HEK293 (cell line): Measurements from ENCODE around the gene CCL2.

Experiments used
- CTCF ChIA-PET: fragments of 350-600 bp; formaldehyde crosslinking; extraction: SDS; loops from one replicate; lab custom pipeline; 2021; ENCODE audit warnings: antibody characterized with exemption; lab: Yijun Ruan, JAX
- POLR2A ChIA-PET: fragments of 300-600 bp; formaldehyde crosslinking; extraction: SDS; loops from one replicate; lab custom pipeline; 2020; ENCODE audit warnings: antibody characterized with exemption, inconsistent platforms; lab: Yijun Ruan, JAX
- H3K27ac ChIP-seq: fragments of 200-500 bp; sonication (Bioruptor generic); 2 replicates; pipeline ENCODE4 v1.5.1; 2014; ENCODE audit warnings: low read depth, low read length, control low read depth, inconsistent platforms; ENCODE audit errors: extremely low read depth
- H3K36me3 ChIP-seq, 2 experiments: fragments of 200-500 bp in 1 of 2; sonication (Bioruptor generic) in 1 of 2; 1 replicate in 1 of 2; 2 replicates in 1 of 2; pipeline ENCODE4 v1.5.1; 2014 to 2017; ENCODE audit warnings: inconsistent platforms in 2 of 2, low read length in 2 of 2; ENCODE audit not compliant: control insufficient read depth in 2 of 2, insufficient read depth in 1 of 2
- H3K4me1 ChIP-seq: fragments of 200-500 bp; sonication (Bioruptor generic); 2 replicates; pipeline ENCODE4 v1.5.1; 2014; ENCODE audit warnings: mild to moderate bottlenecking, low read length, inconsistent platforms; ENCODE audit not compliant: control insufficient read depth, insufficient read depth
- H3K4me3 ChIP-seq: 2 replicates; pipeline ENCODE4 v1.5.1; 2011; ENCODE audit warnings: low read depth, mild to moderate bottlenecking, control low read depth, low read length, moderate library complexity
- H3K9me3 ChIP-seq: fragments of 200-500 bp; sonication (Bioruptor generic); 2 replicates; pipeline ENCODE4 v1.5.1; 2014; ENCODE audit warnings: low read depth, low read length, inconsistent platforms; ENCODE audit not compliant: control insufficient read depth, insufficient read depth
- CTCF ChIP-seq: fragments of 450-650 bp; formaldehyde crosslinking; IDR thresholded peaks from 2 replicates; pipeline ENCODE4 v1.5.1; 2016; ENCODE audit warnings: missing biosample characterization, missing genetic modification characterization
- GLIS1 ChIP-seq: fragments of 450-650 bp; formaldehyde crosslinking; IDR thresholded peaks from 2 replicates; pipeline ENCODE4 v1.5.1; 2016; ENCODE audit warnings: missing biosample characterization, missing genetic modification characterization
- KLF9 ChIP-seq: fragments of 450-650 bp; formaldehyde crosslinking; IDR thresholded peaks from 2 replicates; pipeline ENCODE4 v1.5.1; 2016; ENCODE audit warnings: missing biosample characterization, missing genetic modification characterization, low read depth
- MEIS1 ChIP-seq: sonication (generic); formaldehyde crosslinking; IDR thresholded peaks from 2 replicates; pipeline ENCODE4 v1.8.1; 2022; ENCODE audit warnings: missing genetic modification reagents, mild to moderate bottlenecking, borderline replicate concordance
- OVOL3 ChIP-seq: fragments of 450-650 bp; formaldehyde crosslinking; IDR thresholded peaks from 2 replicates; pipeline ENCODE4 v1.5.1; 2016; ENCODE audit warnings: missing biosample characterization, missing genetic modification characterization
- RBAK ChIP-seq: fragments of 450-650 bp; formaldehyde crosslinking; IDR thresholded peaks from 2 replicates; pipeline ENCODE4 v1.5.1; 2016; ENCODE audit warnings: missing biosample characterization, missing genetic modification characterization
- SCRT1 ChIP-seq: fragments of 450-650 bp; formaldehyde crosslinking; IDR thresholded peaks from 2 replicates; pipeline ENCODE4 v1.5.1; 2016; ENCODE audit warnings: missing biosample characterization, missing genetic modification characterization, borderline replicate concordance
- WT1 ChIP-seq: fragments of 450-650 bp; formaldehyde crosslinking; IDR thresholded peaks from 2 replicates; pipeline ENCODE4 v1.5.1; 2016; ENCODE audit warnings: missing biosample characterization, missing genetic modification characterization
- ZBTB17 ChIP-seq: fragments of 450-650 bp; formaldehyde crosslinking; IDR thresholded peaks from 2 replicates; pipeline ENCODE4 v1.5.1; 2016; ENCODE audit warnings: missing biosample characterization, missing genetic modification characterization
- ZNF132 ChIP-seq: fragments of 450-650 bp; formaldehyde crosslinking; IDR thresholded peaks from 2 replicates; pipeline ENCODE4 v1.5.1; 2017; ENCODE audit warnings: missing biosample characterization, missing genetic modification characterization, borderline replicate concordance
- ZNF169 ChIP-seq: fragments of 450-650 bp; formaldehyde crosslinking; IDR thresholded peaks from 2 replicates; pipeline ENCODE4 v1.5.1; 2016; ENCODE audit warnings: missing biosample characterization, missing genetic modification characterization
- ZNF175 ChIP-seq: fragments of 450-650 bp; formaldehyde crosslinking; IDR thresholded peaks from 2 replicates; pipeline ENCODE4 v1.5.1; 2016; ENCODE audit warnings: missing biosample characterization, missing genetic modification characterization
- ZNF239 ChIP-seq: fragments of 450-650 bp; formaldehyde crosslinking; IDR thresholded peaks from 2 replicates; pipeline ENCODE4 v1.5.1; 2016; ENCODE audit warnings: missing biosample characterization, missing genetic modification characterization
- ZNF514 ChIP-seq: fragments of 450-650 bp; formaldehyde crosslinking; IDR thresholded peaks from 2 replicates; pipeline ENCODE4 v1.5.1; 2016; ENCODE audit warnings: missing biosample characterization, missing genetic modification characterization
- ZNF560 ChIP-seq: fragments of 450-650 bp; formaldehyde crosslinking; IDR thresholded peaks from 2 replicates; pipeline ENCODE4 v1.5.1; 2017; ENCODE audit warnings: missing biosample characterization, missing genetic modification characterization, borderline replicate concordance
- ZNF768 ChIP-seq: fragments of 450-650 bp; formaldehyde crosslinking; IDR thresholded peaks from 2 replicates; pipeline ENCODE4 v1.5.1; 2018; ENCODE audit warnings: missing biosample characterization, mild to moderate bottlenecking, missing genetic modification characterization
- ZNF791 ChIP-seq: fragments of 450-650 bp; formaldehyde crosslinking; IDR thresholded peaks from 2 replicates; pipeline ENCODE4 v1.5.1; 2016; ENCODE audit warnings: missing biosample characterization, missing genetic modification characterization
- ZSCAN23 ChIP-seq: fragments of 450-650 bp; formaldehyde crosslinking; IDR thresholded peaks from 2 replicates; pipeline ENCODE4 v1.5.1; 2016; ENCODE audit warnings: missing biosample characterization, missing genetic modification characterization
- TF ChIP-seq, protein P1 (sequence below): fragments of 450-650 bp; formaldehyde crosslinking; IDR thresholded peaks from 2 replicates; pipeline ENCODE4 v1.5.1; 2017; ENCODE audit warnings: missing biosample characterization, missing genetic modification characterization

The CCL2 gene

GRCh38 chr17:34207572-34207971, 47.5 kb upstream of the CCL2 start:
- no peaks in the 10 kb centered on the region for H3K4me1 ChIP-seq
- TF ChIP-seq ZNF175 (tag by site-specific recombination), result no peak
- no peak for TF ChIP-seq OVOL3 (tag by site-specific recombination)
- TF ChIP-seq, all 188 proteins: peak for 0
- H3K9me3 ChIP-seq, result no peaks in the 10 kb centered on the region
- ChIA-PET CTCF (no interaction called here), POLR2A (no interaction called here)
- H3K27ac ChIP-seq, result no peak overlapping the region
- H3K4me3 ChIP-seq, result no peak overlapping the region
- no peaks in the 10 kb centered on the region for H3K36me3 ChIP-seq

DNA sequence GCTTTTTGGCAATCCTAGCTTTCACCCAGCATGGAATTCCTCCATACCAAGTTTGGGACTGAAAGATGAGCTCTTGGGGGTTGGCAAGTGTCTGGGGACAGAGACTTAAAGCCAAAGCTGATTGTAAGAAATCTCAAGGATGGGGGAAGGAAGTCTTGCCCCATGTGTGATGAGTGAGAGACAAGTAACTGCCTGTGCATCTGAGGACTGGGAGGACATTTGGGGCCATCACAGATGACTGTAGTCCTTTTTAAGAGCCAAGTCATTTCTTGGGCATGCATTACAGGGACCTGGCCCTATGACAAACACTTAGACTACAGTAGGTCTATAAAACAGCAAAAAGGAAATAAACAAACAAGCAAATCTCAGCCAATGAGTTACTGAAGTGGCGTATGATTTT, 36.3 kb upstream of the CCL2 start:
- ChIA-PET CTCF (interaction anchor here (0.6 to 0.8 kb wide), 4 partner anchors 81 to 148 kb away, joined by 3 to 4 read pairs (median 4); no protein-coding TSS in a partner anchor), POLR2A (no interaction called here)
- Histone ChIP-seq H3K9me3 (no peaks in the 10 kb centered on the region), H3K36me3 (no peaks in the 10 kb centered on the region), H3K4me1 (no peaks in the 10 kb centered on the region), H3K4me3 (no peak overlapping the region), H3K27ac (no peak overlapping the region)
- no peak for TF ChIP-seq ZNF768 (tag by site-specific recombination)
- TF ChIP-seq, all 188 proteins: peak for 0

- TF ChIP-seq ZNF514 (no peak), ZNF169 (tag by site-specific recombination) (no peak), ZBTB17 (no peak)
- H3K9me3 ChIP-seq, result no peaks in the 10 kb centered on the region
- ChIA-PET CTCF (interaction anchor here (0.9 to 2.5 kb wide), 3 partner anchors 16 to 103 kb away, joined by 3 to 5 read pairs (median 4); no protein-coding TSS in a partner anchor), POLR2A (no interaction called here)
- no peaks in the 10 kb centered on the region for H3K36me3 ChIP-seq
- H3K4me3 ChIP-seq, result no peak overlapping the region
- no peak overlapping the region for H3K27ac ChIP-seq
- no peaks in the 10 kb centered on the region for H3K4me1 ChIP-seq
Observed at GRCh38 chr17:34219405-34219804, 35.7 kb upstream of the CCL2 start.

DNA sequence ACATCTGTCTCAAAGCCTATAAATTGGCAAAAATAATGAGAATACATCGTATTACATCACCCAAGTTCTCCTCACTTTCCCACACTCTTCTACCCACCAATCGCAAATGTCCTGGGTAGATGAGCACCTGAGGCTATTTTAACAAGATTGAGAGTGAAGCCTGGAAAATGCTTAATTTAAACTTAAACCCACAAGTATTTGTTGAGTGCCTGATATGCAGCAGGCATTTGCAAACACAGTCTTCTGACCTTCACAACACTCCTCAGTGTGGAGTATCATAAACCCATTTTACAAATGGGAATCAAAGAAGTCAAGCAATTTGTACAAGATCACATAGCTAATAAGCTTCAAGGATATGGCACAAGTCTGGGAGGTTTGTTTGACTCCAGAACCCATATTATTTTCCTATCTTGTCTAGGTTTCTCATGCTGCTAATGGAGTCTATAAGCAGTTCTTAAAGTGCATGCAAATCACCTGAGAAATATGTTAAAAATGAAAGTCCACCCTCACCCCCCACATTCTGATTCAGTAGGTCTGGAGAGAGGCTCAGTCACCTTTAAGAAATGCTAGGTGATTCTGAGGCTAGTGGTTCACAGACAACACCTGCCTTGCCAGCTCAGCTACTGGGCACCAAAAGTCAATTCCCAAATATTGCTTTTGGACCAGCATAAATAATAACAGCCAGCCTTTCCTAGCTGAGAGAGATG, 34.9 kb upstream of the CCL2 start:
- no peak for TF ChIP-seq ZNF560
- TF ChIP-seq KLF9 (tag by site-specific recombination), result no peak
- TF ChIP-seq GLIS1 (tag by site-specific recombination), result no peak
- TF ChIP-seq ZNF791 (tag by site-specific recombination), result no peak
- no peak for TF ChIP-seq ZSCAN23 (tag by site-specific recombination)
- TF ChIP-seq ZNF239 (tag by site-specific recombination), result no peak
- H3K9me3 ChIP-seq, result no peaks in the 10 kb centered on the region
- POLR2A ChIA-PET, result no interaction called here
- no peak overlapping the region for H3K4me3 ChIP-seq
- CTCF ChIA-PET, result interaction anchor here (0.8 to 2.5 kb wide), 6 partner anchors 16 to 141 kb away, joined by 3 to 5 read pairs (median 4); no protein-coding TSS in a partner anchor
- H3K36me3 ChIP-seq, result no peaks in the 10 kb centered on the region
- no peak overlapping the region for H3K27ac ChIP-seq
- no peaks in the 10 kb centered on the region for H3K4me1 ChIP-seq

DNA sequence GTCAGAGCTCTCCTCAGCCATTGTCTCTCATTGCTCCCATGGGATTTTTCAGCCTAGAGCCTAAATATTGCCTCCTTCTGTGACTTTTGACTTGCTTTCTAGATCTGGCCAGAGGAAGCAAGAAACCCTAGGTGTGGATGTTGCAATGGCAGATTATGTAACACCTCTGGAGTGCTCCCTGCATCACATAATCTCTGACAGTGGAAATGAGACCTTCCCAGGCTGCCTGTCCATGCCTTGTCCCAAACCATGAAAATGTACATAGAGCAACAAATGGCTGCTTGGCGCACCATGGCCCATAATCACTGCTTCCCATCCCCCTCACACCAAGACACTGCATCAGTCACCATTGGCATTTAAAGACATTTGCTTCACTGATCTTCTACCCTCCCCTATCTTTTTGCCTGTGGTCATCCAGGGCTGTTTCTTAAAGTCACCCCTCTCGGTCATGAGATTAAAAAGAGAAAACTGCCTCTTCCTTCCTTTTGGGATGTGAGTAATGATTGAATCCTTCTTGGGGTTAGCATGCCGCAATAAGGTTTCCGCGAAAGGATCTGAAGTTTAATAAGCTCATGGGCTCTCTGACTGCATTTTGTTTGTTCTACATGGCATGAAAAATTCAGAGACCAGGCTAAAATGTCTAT, 34.2 kb upstream of the CCL2 start:
- H3K9me3 ChIP-seq, result no peaks in the 10 kb centered on the region
- no peaks in the 10 kb centered on the region for H3K4me1 ChIP-seq
- no peak overlapping the region for H3K27ac ChIP-seq
- POLR2A ChIA-PET, result no interaction called here
- H3K4me3 ChIP-seq, result no peak overlapping the region
- TF ChIP-seq MEIS1 (CRISPR knock-in tag) (no peak), GLIS1 (tag by site-specific recombination) (no peak), ZNF132 (no peak), SCRT1 (tag by site-specific recombination) (no peak), WT1 (tag by site-specific recombination) (no peak), CTCF (tag by site-specific recombination) (no peak), RBAK (tag by site-specific recombination) (no peak)
- TF ChIP-seq, protein P1, sequence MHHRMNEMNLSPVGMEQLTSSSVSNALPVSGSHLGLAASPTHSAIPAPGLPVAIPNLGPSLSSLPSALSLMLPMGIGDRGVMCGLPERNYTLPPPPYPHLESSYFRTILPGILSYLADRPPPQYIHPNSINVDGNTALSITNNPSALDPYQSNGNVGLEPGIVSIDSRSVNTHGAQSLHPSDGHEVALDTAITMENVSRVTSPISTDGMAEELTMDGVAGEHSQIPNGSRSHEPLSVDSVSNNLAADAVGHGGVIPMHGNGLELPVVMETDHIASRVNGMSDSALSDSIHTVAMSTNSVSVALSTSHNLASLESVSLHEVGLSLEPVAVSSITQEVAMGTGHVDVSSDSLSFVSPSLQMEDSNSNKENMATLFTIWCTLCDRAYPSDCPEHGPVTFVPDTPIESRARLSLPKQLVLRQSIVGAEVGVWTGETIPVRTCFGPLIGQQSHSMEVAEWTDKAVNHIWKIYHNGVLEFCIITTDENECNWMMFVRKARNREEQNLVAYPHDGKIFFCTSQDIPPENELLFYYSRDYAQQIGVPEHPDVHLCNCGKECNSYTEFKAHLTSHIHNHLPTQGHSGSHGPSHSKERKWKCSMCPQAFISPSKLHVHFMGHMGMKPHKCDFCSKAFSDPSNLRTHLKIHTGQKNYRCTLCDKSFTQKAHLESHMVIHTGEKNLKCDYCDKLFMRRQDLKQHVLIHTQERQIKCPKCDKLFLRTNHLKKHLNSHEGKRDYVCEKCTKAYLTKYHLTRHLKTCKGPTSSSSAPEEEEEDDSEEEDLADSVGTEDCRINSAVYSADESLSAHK (tag by site-specific recombination), result no peak
- TF ChIP-seq, all 188 proteins: peak for 0
- no peaks in the 10 kb centered on the region for H3K36me3 ChIP-seq
- CTCF ChIA-PET, result interaction anchor here (0.8 to 2.5 kb wide), 4 partner anchors 20 to 140 kb away, joined by 3 to 5 read pairs (median 4); no protein-coding TSS in a partner anchor
